SU-DHL-6 (cell line): Measurements from ENCODE around the gene FASTKD2.

Experiments used
- H2AFZ ChIP-seq: fragments of 200-600 bp; sonication (generic); 2 replicates; pipeline ENCODE4 v1.6.1; 2014; ENCODE audit warnings: low read depth, mild to moderate bottlenecking, moderate library complexity, mixed read lengths, antibody characterized with exemption, low read length; ENCODE audit not compliant: severe bottlenecking
- H3F3A ChIP-seq: fragments of 200-600 bp; shearing (Covaris generic); 2 replicates; pipeline ENCODE4 v1.6.0; 2016; ENCODE audit warnings: antibody characterized with exemption, mild to moderate bottlenecking; ENCODE audit not compliant: insufficient read depth
- H3K27ac ChIP-seq: fragments of 200-600 bp; sonication (generic); 2 replicates; pipeline ENCODE4 v1.5.1; 2016; ENCODE audit warnings: low read depth, mild to moderate bottlenecking, low read length, moderate library complexity, mixed read lengths
- H3K27me3 ChIP-seq: fragments of 200-600 bp; sonication (generic), shearing (Covaris generic); 2 replicates; pipeline ENCODE4 v1.6.0; 2014; ENCODE audit warnings: mild to moderate bottlenecking, low read length
- H3K36me3 ChIP-seq: fragments of 200-600 bp; sonication (generic); 2 replicates; pipeline ENCODE4 v1.6.1; 2014; ENCODE audit warnings: mild to moderate bottlenecking, low read length, mixed read lengths
- H3K4me2 ChIP-seq: fragments of 300-600, 200-600 bp; shearing (Covaris generic), sonication (generic); 2 replicates; pipeline ENCODE4 v1.6.0; 2014; ENCODE audit warnings: low read length, low read depth, mild to moderate bottlenecking; ENCODE audit not compliant: poor library complexity, severe bottlenecking
- H3K4me3 ChIP-seq: fragments of 200-600 bp; sonication (generic); 2 replicates; pipeline ENCODE4 v1.5.1; 2014; ENCODE audit warnings: antibody characterized with exemption, low read length, mild to moderate bottlenecking, mixed read lengths; ENCODE audit not compliant: insufficient read depth, poor library complexity, severe bottlenecking
- H3K79me2 ChIP-seq: fragments of 200-600 bp; sonication (generic); 2 replicates; pipeline ENCODE4 v1.6.1; 2014; ENCODE audit warnings: mild to moderate bottlenecking, low read length, moderate library complexity; ENCODE audit not compliant: insufficient read depth
- H3K9ac ChIP-seq: fragments of 200-600 bp; sonication (generic); 2 replicates; pipeline ENCODE4 v1.7.0; 2014; ENCODE audit warnings: mild to moderate bottlenecking, low read length
- H3K9me2 ChIP-seq: fragments of 200-600 bp; sonication (generic); replicated peaks from 2 replicates; pipeline ENCODE4 v1.6.1; 2014; ENCODE audit warnings: low read length; ENCODE audit not compliant: insufficient read depth
- H3K9me3 ChIP-seq: fragments of 200-600 bp; sonication (generic); 2 replicates; pipeline ENCODE4 v1.6.1; 2014; ENCODE audit warnings: low read length, mixed read lengths; ENCODE audit not compliant: insufficient read depth
- H4K20me1 ChIP-seq: fragments of 200-600 bp; sonication (generic); 2 replicates; pipeline ENCODE4 v1.6.1; 2014; ENCODE audit warnings: low read depth, mild to moderate bottlenecking, antibody characterized with exemption, low read length, moderate library complexity, mixed read lengths
- EZH2phosphoT487 ChIP-seq: fragments of 200-600 bp; sonication (generic), shearing (Covaris generic); conservative IDR thresholded peaks from 2 replicates; pipeline ENCODE4 v1.6.1; 2018; ENCODE audit warnings: mild to moderate bottlenecking, antibody characterized with exemption, low read length, moderate library complexity, mixed read lengths
- TF ChIP-seq, protein P1 (sequence below): fragments of 200-600 bp; sonication (generic); IDR thresholded peaks from one replicate; pipeline ENCODE4 v1.5.1; 2017; ENCODE audit warnings: antibody characterized with exemption, mild to moderate bottlenecking, low read length, moderate library complexity; ENCODE audit not compliant: insufficient read depth, poor library complexity, severe bottlenecking

Gene FASTKD2

GRCh38 chr2:206765242-206766056 is at the start of gene FASTKD2, which contains the start of gene MDH1B:
TSS of gene FASTKD2 (plus strand) at chr2:206765606. CDS start at chr2:206766694, 1,088 bp downstream.
TSS of gene MDH1B (minus strand) at chr2:206765328. CDS start at chr2:206765271, 57 bp downstream.
- no peaks in the 10 kb centered on the region for H3K9me2 ChIP-seq
- peak within 1 kb of the TSS; percentile 68 for H3K27ac ChIP-seq
- H3K4me3 ChIP-seq: peak within 1 kb of the TSS; percentile 90
- peaks cover 6% of the 10 kb centered on the region; the same call in 1 of the 2 replicates for H3K36me3 ChIP-seq
- TF ChIP-seq, protein P1, sequence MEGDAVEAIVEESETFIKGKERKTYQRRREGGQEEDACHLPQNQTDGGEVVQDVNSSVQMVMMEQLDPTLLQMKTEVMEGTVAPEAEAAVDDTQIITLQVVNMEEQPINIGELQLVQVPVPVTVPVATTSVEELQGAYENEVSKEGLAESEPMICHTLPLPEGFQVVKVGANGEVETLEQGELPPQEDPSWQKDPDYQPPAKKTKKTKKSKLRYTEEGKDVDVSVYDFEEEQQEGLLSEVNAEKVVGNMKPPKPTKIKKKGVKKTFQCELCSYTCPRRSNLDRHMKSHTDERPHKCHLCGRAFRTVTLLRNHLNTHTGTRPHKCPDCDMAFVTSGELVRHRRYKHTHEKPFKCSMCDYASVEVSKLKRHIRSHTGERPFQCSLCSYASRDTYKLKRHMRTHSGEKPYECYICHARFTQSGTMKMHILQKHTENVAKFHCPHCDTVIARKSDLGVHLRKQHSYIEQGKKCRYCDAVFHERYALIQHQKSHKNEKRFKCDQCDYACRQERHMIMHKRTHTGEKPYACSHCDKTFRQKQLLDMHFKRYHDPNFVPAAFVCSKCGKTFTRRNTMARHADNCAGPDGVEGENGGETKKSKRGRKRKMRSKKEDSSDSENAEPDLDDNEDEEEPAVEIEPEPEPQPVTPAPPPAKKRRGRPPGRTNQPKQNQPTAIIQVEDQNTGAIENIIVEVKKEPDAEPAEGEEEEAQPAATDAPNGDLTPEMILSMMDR: no peak
- no peak for TF ChIP-seq EZH2phosphoT487
- H3K9ac ChIP-seq: peak within 1 kb of the TSS; percentile 83
- no peaks in the 10 kb centered on the region for H4K20me1 ChIP-seq
- H3K4me2 ChIP-seq: peak within 1 kb of the TSS; percentile 93
- H2AFZ ChIP-seq: peak within 1 kb of the TSS; percentile 89
- no peaks in the 10 kb centered on the region for H3K27me3 ChIP-seq
- H3K79me2 ChIP-seq: peaks cover 34% of the 10 kb centered on the region
- no peaks in the 10 kb centered on the region for H3F3A ChIP-seq
- H3K9me3 ChIP-seq: no peaks in the 10 kb centered on the region

DNA sequence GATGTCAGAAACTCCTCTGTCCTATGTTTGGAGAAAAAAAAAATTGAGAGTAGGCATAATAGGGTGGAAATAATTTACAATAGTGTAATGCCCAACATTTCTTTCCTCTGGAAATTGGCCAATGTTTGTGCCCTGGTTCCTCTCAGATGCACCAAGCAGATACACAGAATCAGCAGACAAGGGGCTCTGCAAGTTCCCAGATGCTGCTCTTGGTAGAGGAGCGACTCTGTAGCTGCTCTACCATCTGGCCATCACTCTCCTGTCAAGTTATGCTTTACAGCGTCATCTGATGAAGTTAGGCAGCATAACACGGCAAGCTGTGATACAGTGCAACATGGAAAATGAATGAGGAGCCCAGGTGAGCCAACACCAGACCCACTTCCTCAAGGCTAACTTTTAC is 48.8 kb upstream of the FASTKD2 start:
- no peak overlapping the region for H2AFZ ChIP-seq
- TF ChIP-seq, protein P1: no peak
- TF ChIP-seq EZH2phosphoT487: no peak

GRCh38 chr2:206718296-206718695 is 47.1 kb upstream of the FASTKD2 start, which contains the start of gene DYTN:
TSS of gene DYTN (minus strand) at chr2:206718396. CDS start at chr2:206718279, 117 bp downstream.
- no peak within 1 kb of the TSS for H3K4me2 ChIP-seq
- H4K20me1 ChIP-seq: no peaks in the 10 kb centered on the region
- H3K27me3 ChIP-seq: no peaks in the 10 kb centered on the region
- no peaks in the 10 kb centered on the region for H3K9me3 ChIP-seq
- H3K9ac ChIP-seq: no peak within 1 kb of the TSS
- H2AFZ ChIP-seq: no peak within 1 kb of the TSS
- no peak for TF ChIP-seq EZH2phosphoT487
- TF ChIP-seq, protein P1: no peak
- H3K9me2 ChIP-seq: no peaks in the 10 kb centered on the region
- H3F3A ChIP-seq: no peaks in the 10 kb centered on the region
- no peak within 1 kb of the TSS for H3K4me3 ChIP-seq
- no peaks in the 10 kb centered on the region for H3K79me2 ChIP-seq
- no peak within 1 kb of the TSS for H3K27ac ChIP-seq
- no peaks in the 10 kb centered on the region for H3K36me3 ChIP-seq

More for the DNA sequence above, 48.8 kb upstream of the FASTKD2 start:
- H3K27me3 ChIP-seq: no peaks in the 10 kb centered on the region
- no peaks in the 10 kb centered on the region for H3K9me2 ChIP-seq
- H3K4me3 ChIP-seq: no peak overlapping the region
- H3K36me3 ChIP-seq: no peaks in the 10 kb centered on the region
- H3K9ac ChIP-seq: no peak overlapping the region
- no peak overlapping the region for H3K4me2 ChIP-seq
- H3K27ac ChIP-seq: no peak overlapping the region
- no peaks in the 10 kb centered on the region for H3K9me3 ChIP-seq
- no peaks in the 10 kb centered on the region for H3K79me2 ChIP-seq
- no peaks in the 10 kb centered on the region for H4K20me1 ChIP-seq
- no peaks in the 10 kb centered on the region for H3F3A ChIP-seq
